Muscle layer of duodenum (tissue), 2 donors: Measurements from ENCODE around the gene UQCR10.

ENCODE experiments used
- H3K27ac ChIP-seq: one replicate; pipeline ENCODE4 v1.7.0; 2013; ENCODE audit warnings: mild to moderate bottlenecking, low read length
- H3K27me3 ChIP-seq: one replicate; pipeline ENCODE4 v1.7.0; 2013; ENCODE audit warnings: low read depth, mild to moderate bottlenecking, control low read depth, low read length
- H3K36me3 ChIP-seq, 2 donors: one replicate each; pipeline ENCODE4 v1.7.0; 2013; ENCODE audit warnings: low read length in 2 of 2, control low read depth in 1 of 2, mild to moderate bottlenecking in 1 of 2; ENCODE audit not compliant: insufficient read depth in 2 of 2, control insufficient read depth in 1 of 2
- H3K4me1 ChIP-seq, 2 donors: one replicate each; pipeline ENCODE4 v1.7.0; 2013; ENCODE audit warnings: low read length in 2 of 2, mild to moderate bottlenecking in 2 of 2, control low read depth in 1 of 2, moderate library complexity in 1 of 2; ENCODE audit not compliant: insufficient read depth in 2 of 2, control insufficient read depth in 1 of 2
- H3K4me3 ChIP-seq, 2 donors: one replicate each; pipeline ENCODE4 v1.7.0; 2013; ENCODE audit warnings: low read length in 2 of 2, low read depth in 1 of 2, mild to moderate bottlenecking in 1 of 2
- H3K9me3 ChIP-seq, 2 donors: one replicate each; pipeline ENCODE4 v1.7.0; 2013; ENCODE audit warnings: low read length in 2 of 2, control low read depth in 1 of 2, mild to moderate bottlenecking in 1 of 2; ENCODE audit not compliant: control insufficient read depth in 1 of 2
- donor health status: healthy.

Gene UQCR10

DNA sequence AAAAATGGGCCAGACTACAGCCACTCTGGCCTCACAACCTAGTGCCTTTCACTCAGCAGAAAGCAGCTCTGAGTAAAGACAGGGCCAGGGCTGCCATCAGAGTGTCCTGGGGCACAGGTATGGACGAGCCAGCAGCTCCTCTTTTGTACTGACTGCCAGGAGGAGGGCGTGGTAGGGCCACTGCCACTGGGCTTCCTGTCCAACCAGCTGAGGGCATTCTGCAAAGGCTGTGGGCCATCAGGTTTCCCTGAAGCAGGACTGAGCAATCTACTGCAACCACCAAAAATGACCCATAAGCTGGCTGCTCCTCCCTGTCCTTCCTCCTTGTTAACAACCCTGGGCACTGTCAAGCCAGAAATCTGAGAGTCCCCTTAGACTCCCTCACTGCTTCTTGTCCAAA, 37.8 kb downstream of the UQCR10 start:
- no peak overlapping the region for H3K27ac ChIP-seq
- no peak overlapping the region for H3K4me3 ChIP-seq
- peaks cover 65 to 71% of the 10 kb centered on the region in 2 donors for H3K36me3 ChIP-seq
- H3K27me3 ChIP-seq = no peaks in the 10 kb centered on the region
- no peaks in the 10 kb centered on the region for H3K9me3 ChIP-seq
- peaks cover 0 to 7% of the 10 kb centered on the region in 2 donors for H3K4me1 ChIP-seq

DNA sequence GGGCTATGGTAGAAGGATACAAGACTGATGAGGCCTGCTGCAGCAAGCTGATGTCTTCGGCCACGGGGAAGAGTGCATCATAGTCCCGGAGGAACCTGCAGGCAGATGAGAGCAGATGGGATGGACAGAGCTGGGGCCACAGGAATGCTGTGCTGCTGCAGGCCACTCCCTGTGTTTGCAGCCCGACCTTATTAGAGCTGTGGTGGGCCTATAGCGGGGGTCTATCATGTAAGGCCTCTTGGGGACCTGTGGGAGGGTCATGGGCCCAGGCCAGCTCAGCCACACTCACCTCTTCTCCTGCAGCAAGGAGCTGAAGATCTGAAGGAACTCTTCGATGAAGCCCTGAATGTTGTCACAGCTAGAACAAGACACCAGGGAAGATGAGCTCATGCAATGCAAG, 39.0 kb downstream of the UQCR10 start:
- H3K36me3 ChIP-seq = peaks cover 56 to 69% of the 10 kb centered on the region in 2 donors
- H3K27me3 ChIP-seq = no peaks in the 10 kb centered on the region
- H3K4me1 ChIP-seq = peaks cover 0 to 7% of the 10 kb centered on the region in 2 donors

DNA sequence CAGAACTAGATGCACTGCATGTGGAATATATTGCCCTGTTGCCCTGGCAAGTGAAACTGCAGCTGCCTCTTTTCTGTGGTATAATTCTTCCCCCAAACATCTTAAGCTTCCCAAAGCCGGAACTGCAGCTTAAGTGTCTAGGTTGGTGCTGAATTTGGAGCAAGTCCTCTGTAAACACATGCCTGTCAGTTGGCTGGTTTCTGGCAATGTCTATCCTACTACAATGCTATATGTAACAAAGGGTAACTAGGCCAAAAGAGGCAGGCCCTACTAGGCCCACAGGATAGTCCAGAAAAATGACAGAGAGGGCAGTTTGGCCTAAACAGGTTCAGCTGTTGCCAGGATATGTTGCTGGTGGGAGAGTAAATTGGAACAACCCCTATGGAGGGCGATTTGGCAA, 43.0 kb downstream of the UQCR10 start:
- Histone ChIP-seq H3K36me3 (peaks cover 67 to 78% of the 10 kb centered on the region in 2 donors), H3K27me3 (no peaks in the 10 kb centered on the region), H3K4me1 (peaks cover 0 to 10% of the 10 kb centered on the region in 2 donors), H3K4me3 (no peak overlapping the region), H3K27ac (no peak overlapping the region), H3K9me3 (no peaks in the 10 kb centered on the region)

More for the DNA sequence above, 39.0 kb downstream of the UQCR10 start:
- H3K9me3 ChIP-seq = no peaks in the 10 kb centered on the region
- H3K27ac ChIP-seq = no peak overlapping the region
- H3K4me3 ChIP-seq = no peak overlapping the region

DNA sequence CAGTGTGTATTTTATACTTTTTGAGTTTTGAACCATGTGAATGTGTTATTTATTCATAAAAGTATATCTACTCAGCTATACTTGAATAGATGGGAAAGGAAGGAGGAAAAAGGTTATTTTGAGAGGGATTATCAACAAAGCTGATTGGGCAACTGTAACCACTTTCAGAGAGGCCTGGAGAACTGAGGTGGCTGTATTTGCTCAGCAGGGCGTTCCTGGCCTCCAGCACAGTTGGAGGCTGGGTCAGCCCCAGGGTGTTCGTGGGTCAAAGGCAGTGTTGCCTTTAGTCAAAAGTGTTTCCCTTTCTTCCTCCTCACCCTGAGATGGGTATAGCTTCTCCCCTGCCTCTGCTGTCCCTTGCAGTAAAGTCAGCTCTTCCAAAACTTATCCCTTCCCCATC, 44.2 kb downstream of the UQCR10 start:
- Histone ChIP-seq H3K27ac (no peak overlapping the region), H3K4me1 (peaks cover 0 to 13% of the 10 kb centered on the region in 2 donors), H3K36me3 (peaks cover 58 to 66% of the 10 kb centered on the region in 2 donors), H3K9me3 (no peaks in the 10 kb centered on the region), H3K27me3 (no peaks in the 10 kb centered on the region), H3K4me3 (no peak overlapping the region)

DNA sequence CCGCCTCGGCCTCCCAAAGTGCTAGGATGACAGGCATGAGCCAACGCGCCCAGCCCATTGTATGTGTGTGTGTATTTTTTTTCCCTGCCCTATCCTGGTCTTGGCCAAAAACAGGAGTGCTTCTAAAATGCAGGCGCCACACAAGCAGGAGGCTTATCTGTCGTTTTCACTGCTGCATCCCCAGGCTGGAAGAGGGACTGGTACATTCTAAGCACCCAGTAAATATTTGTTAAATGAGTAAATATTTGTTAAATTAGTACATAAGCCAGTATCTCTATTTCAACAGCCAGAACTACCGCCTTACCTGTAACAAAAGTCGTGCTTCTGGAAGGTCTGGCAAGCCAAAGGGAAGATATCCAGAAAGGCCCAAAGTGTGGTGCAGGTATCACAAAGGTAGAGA, 46.0 kb downstream of the UQCR10 start:
- peaks cover 0 to 12% of the 10 kb centered on the region in 2 donors for H3K4me1 ChIP-seq
- peaks cover 50 to 63% of the 10 kb centered on the region in 2 donors for H3K36me3 ChIP-seq
- no peaks in the 10 kb centered on the region for H3K9me3 ChIP-seq
- H3K27me3 ChIP-seq = no peaks in the 10 kb centered on the region
- H3K27ac ChIP-seq = no peak overlapping the region
- H3K4me3 ChIP-seq = no peak overlapping the region

DNA sequence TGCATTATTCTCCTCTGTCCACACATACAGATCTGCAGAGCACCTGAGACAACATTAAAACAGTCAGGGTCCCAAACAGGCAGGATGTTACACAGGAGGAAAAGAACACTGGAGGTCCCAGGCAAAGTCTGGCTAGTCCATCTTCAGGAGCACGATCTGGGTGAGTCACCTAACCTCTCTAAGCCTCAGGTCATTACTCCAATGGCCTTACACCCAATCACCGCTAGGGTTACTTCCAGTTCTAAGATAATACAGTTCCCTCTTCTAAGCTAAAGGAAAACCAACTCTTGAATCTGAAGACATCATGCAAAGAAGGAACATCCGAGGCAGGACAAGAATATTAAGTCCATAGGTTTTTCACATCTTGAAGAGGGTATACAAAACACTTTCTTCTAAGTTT, 46.4 kb downstream of the UQCR10 start:
- H3K27ac ChIP-seq = no peak overlapping the region
- peaks cover 48 to 61% of the 10 kb centered on the region in 2 donors for H3K36me3 ChIP-seq

DNA sequence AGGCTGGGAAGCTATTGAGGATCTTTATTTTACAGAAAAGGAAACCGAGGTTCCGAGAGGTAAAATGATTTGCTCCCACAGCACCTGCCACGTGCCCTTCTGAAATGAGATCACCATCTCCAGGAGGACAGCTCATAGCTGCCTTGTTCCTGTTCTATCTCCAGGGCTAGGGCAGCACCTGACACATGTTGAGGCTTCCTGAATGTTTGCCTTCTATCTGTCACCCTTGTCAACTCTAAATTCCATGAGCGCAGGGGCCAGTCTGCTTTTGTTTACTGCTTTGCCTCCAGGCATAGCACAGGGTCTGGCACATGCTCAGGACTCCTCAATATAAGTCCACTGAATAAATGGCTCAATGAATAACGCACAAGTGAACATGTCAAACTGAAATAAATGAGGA, 46.8 kb downstream of the UQCR10 start:
- Histone ChIP-seq H3K27ac (no peak overlapping the region), H3K36me3 (peaks cover 48 to 65% of the 10 kb centered on the region in 2 donors), H3K4me1 (peaks cover 0 to 12% of the 10 kb centered on the region in 2 donors)

More for the DNA sequence above, 46.4 kb downstream of the UQCR10 start:
- no peaks in the 10 kb centered on the region for H3K27me3 ChIP-seq
- no peaks in the 10 kb centered on the region for H3K9me3 ChIP-seq
- H3K4me1 ChIP-seq = peaks cover 0 to 12% of the 10 kb centered on the region in 2 donors
- no peak overlapping the region for H3K4me3 ChIP-seq

DNA sequence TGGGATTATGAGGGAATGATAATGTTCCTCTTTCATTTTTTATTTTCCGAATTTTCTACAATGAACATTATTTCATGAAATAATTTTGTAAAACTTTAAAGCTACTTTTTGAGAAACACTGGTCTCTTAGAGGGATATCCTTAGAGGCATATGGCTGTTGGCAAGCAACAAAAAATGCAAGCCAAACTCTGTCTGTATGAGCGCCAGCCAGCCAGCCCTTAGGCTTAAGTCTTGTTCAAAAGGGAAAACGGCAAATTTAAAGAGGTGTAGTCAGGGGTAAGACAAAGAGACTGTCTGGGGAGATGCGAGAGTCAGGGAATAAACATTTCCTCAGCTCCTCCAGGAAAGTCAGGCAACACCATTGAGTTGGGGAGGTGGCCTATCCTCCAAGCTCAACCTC, 48.4 kb downstream of the UQCR10 start:
- no peaks in the 10 kb centered on the region for H3K9me3 ChIP-seq
- H3K27ac ChIP-seq = no peak overlapping the region
- H3K4me1 ChIP-seq = peaks cover 0 to 12% of the 10 kb centered on the region in 2 donors
- H3K36me3 ChIP-seq = peaks cover 48 to 76% of the 10 kb centered on the region in 2 donors
- H3K27me3 ChIP-seq = no peaks in the 10 kb centered on the region
- no peak overlapping the region for H3K4me3 ChIP-seq

More for the DNA sequence above, 46.8 kb downstream of the UQCR10 start:
- H3K9me3 ChIP-seq = no peaks in the 10 kb centered on the region
- H3K27me3 ChIP-seq = no peaks in the 10 kb centered on the region
- no peak overlapping the region for H3K4me3 ChIP-seq

DNA sequence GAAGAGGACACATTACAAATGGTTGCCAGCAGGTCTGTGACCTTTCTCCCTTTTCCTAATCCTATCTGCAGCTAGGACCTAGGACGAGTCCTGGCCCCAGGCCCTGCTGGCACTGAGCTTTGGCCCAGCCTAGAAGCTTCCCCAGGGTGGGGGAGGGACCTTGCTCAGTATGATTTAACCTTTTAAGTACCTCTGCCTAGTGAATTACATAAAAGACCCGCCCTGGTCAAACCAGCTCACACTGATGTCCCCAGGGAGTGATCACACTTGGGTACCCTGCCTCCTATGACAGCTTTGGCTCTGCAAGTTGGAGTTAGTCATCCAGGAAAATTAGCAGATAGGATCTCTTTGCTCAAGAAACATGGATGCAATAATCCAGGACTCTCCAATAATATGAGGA, 49.0 kb downstream of the UQCR10 start:
- Histone ChIP-seq H3K4me1 (peaks cover 0 to 12% of the 10 kb centered on the region in 2 donors), H3K9me3 (no peaks in the 10 kb centered on the region), H3K4me3 (no peak overlapping the region), H3K27ac (no peak overlapping the region), H3K27me3 (no peaks in the 10 kb centered on the region), H3K36me3 (peaks cover 45 to 75% of the 10 kb centered on the region in 2 donors)

DNA sequence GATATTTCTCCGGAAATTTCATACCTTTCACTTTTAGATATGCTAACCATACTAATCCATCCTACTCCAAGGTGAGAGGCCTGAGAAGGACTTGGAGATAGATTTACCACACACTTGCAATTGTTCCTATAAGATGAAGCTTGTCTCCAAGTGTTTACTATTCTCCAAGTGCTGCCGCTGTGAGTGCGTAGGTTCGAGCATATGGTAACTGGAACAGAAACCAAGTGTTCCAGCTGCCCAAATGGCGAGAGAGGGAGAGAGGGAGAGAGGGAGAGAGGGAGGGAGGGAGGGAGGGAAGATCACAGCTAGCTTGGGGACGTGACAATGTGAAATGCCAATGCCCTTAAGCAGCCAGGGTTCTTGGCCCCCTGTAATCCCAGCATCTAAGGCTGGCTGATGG, 49.4 kb downstream of the UQCR10 start:
- Histone ChIP-seq H3K4me1 (peaks cover 0 to 14% of the 10 kb centered on the region in 2 donors), H3K27me3 (no peaks in the 10 kb centered on the region), H3K36me3 (peaks cover 41 to 75% of the 10 kb centered on the region in 2 donors)

DNA sequence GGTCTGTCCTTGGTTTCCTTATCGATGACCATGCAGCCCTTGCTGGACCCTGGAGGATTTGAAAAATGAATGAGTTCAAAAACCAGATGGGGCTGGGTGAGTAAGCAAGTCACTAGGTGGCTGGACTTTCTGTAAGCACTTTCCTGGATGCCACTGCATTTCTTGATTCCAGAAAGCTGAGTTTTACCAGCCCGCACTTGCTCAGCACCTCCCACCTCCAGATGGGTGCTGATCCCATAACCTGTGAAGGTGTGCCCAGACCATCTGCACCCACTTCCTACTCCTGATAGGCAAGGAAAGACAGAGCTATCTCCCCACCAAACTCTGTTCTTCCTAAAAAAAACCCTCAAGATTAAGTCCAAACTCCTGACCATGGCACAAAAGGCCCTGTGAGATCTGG, 49.8 kb downstream of the UQCR10 start:
- Histone ChIP-seq H3K27ac (no peak overlapping the region), H3K4me1 (peaks cover 0 to 19% of the 10 kb centered on the region in 2 donors), H3K27me3 (no peaks in the 10 kb centered on the region), H3K9me3 (no peaks in the 10 kb centered on the region), H3K4me3 (no peak overlapping the region), H3K36me3 (peaks cover 37 to 74% of the 10 kb centered on the region in 2 donors)

More for the DNA sequence above, 49.4 kb downstream of the UQCR10 start:
- no peak overlapping the region for H3K4me3 ChIP-seq
- no peak overlapping the region for H3K27ac ChIP-seq
- H3K9me3 ChIP-seq = no peaks in the 10 kb centered on the region

DNA sequence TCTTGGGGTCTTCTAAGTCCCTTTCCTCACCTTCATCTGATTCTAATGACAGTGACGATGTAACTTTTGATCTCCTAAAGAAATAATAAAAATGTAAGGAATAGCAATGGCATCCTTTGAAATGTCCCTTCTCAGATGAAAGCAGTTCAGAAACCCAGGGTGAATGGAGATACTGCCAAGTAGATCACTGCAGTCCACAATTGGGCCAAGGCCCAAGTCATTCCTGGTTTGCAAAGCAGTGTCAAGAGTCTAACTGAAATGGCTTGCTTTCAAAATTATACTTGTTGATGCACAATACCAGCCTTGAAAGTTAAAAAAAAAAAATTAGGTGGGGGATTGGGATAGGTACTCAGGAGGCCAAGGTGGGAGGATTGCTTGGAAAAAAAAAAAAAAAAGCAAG, 50.6 kb downstream of the UQCR10 start:
- Histone ChIP-seq H3K27ac (no peak overlapping the region), H3K27me3 (no peaks in the 10 kb centered on the region), H3K4me1 (peaks cover 0 to 23% of the 10 kb centered on the region in 2 donors), H3K9me3 (no peaks in the 10 kb centered on the region), H3K4me3 (no peak overlapping the region), H3K36me3 (peaks cover 34 to 72% of the 10 kb centered on the region in 2 donors)
